H9 (cell line): ENCODE data around the gene LXN. TPM values are rescaled to one million over a fixed set of nuclear protein-coding genes. Genes with fewer than 3 reads are reported as not detected.

Experiments used
- DNase-seq: peaks from one replicate; pipeline ENCODE4 v3.0.0-alpha.2; 2017
- H2AFZ ChIP-seq: one replicate; pipeline ENCODE4 v1.6.1; 2013; ENCODE audit warnings: mild to moderate bottlenecking, low read length, control low read depth, moderate library complexity
- H2AK5ac ChIP-seq: 2 replicates; pipeline ENCODE4 v1.6.1; 2013; ENCODE audit warnings: low read length, control low read depth, mixed read lengths; ENCODE audit not compliant: insufficient read length
- H2BK120ac ChIP-seq: one replicate; pipeline ENCODE4 v1.6.1; 2013; ENCODE audit warnings: low read depth, mild to moderate bottlenecking, low read length, control low read depth, inconsistent platforms; ENCODE audit not compliant: poor library complexity, severe bottlenecking
- H2BK12ac ChIP-seq: 2 replicates; pipeline ENCODE4 v1.6.1; 2013; ENCODE audit warnings: low read length, control low read depth, mixed read lengths, low read depth; ENCODE audit not compliant: insufficient read length
- H2BK15ac ChIP-seq: 2 replicates; pipeline ENCODE4 v1.6.1; 2013; ENCODE audit warnings: low read depth, low read length, control low read depth
- H2BK20ac ChIP-seq: one replicate; pipeline ENCODE4 v1.6.1; 2013; ENCODE audit warnings: low read depth, mild to moderate bottlenecking, low read length, control low read depth, inconsistent platforms; ENCODE audit not compliant: poor library complexity, severe bottlenecking
- H2BK5ac ChIP-seq: 2 replicates; pipeline ENCODE4 v1.6.1; 2013; ENCODE audit warnings: low read length, control low read depth, mixed read lengths; ENCODE audit not compliant: insufficient read length
- H3K14ac ChIP-seq: 2 replicates; pipeline ENCODE4 v1.6.1; 2013; ENCODE audit warnings: low read length, control low read depth; ENCODE audit not compliant: insufficient read depth
- H3K18ac ChIP-seq: 2 replicates; pipeline ENCODE4 v1.6.1; 2013; ENCODE audit warnings: low read depth, mild to moderate bottlenecking, mixed read lengths, low read length, control low read depth; ENCODE audit not compliant: insufficient read length
- H3K23ac ChIP-seq: 2 replicates; pipeline ENCODE4 v1.6.1; 2013; ENCODE audit warnings: low read length, control low read depth, mixed read lengths, low read depth; ENCODE audit not compliant: insufficient read length
- H3K23me2 ChIP-seq: 2 replicates; pipeline ENCODE4 v1.6.1; 2013; ENCODE audit warnings: low read depth, mild to moderate bottlenecking, mixed read lengths, low read length, control low read depth; ENCODE audit not compliant: insufficient read length, poor library complexity, severe bottlenecking
- H3K27ac ChIP-seq: 2 replicates; pipeline ENCODE4 v1.5.1; 2013; ENCODE audit warnings: low read length, control low read depth, mixed read lengths, low read depth; ENCODE audit not compliant: insufficient read length
- H3K27me3 ChIP-seq: 2 replicates; pipeline ENCODE4 v1.6.1; 2013; ENCODE audit warnings: low read length, control low read depth, inconsistent platforms; ENCODE audit not compliant: insufficient read depth
- H3K4ac ChIP-seq: 2 replicates; pipeline ENCODE4 v1.6.1; 2013; ENCODE audit warnings: low read depth, mild to moderate bottlenecking, control low read depth, inconsistent platforms, low read length, moderate library complexity
- H3K4me1 ChIP-seq: 2 replicates; pipeline ENCODE4 v1.6.1; 2013; ENCODE audit warnings: low read length, control low read depth, inconsistent platforms; ENCODE audit not compliant: insufficient read depth
- H3K4me2 ChIP-seq: 2 replicates; pipeline ENCODE4 v1.6.1; 2013; ENCODE audit warnings: low read length, control low read depth, mixed read lengths; ENCODE audit not compliant: insufficient read length, insufficient read depth
- H3K56ac ChIP-seq: 2 replicates; pipeline ENCODE4 v1.6.1; 2013; ENCODE audit warnings: low read depth, mild to moderate bottlenecking, mixed read lengths, low read length, control low read depth; ENCODE audit not compliant: insufficient read length
- H3K79me1 ChIP-seq: 2 replicates; pipeline ENCODE4 v1.6.1; 2013; ENCODE audit warnings: low read depth, mild to moderate bottlenecking, moderate library complexity, low read length, control low read depth, inconsistent platforms; ENCODE audit not compliant: insufficient read depth, poor library complexity, severe bottlenecking
- H3K79me2 ChIP-seq: 2 replicates; pipeline ENCODE4 v1.6.1; 2013; ENCODE audit warnings: low read length, control low read depth, inconsistent platforms; ENCODE audit not compliant: insufficient read depth
- H3K9ac ChIP-seq: 2 replicates; pipeline ENCODE4 v1.6.1; 2013; ENCODE audit warnings: low read length, control low read depth, mixed read lengths; ENCODE audit not compliant: insufficient read length; ENCODE audit errors: extremely low read depth
- H3K9me3 ChIP-seq: one replicate; pipeline ENCODE4 v1.6.1; 2013; ENCODE audit warnings: low read depth, low read length, inconsistent platforms; ENCODE audit not compliant: control insufficient read depth
- H3T11ph ChIP-seq: one replicate; pipeline ENCODE4 v1.6.1; 2013; ENCODE audit warnings: mild to moderate bottlenecking, low read length, control low read depth, inconsistent platforms
- H4K20me1 ChIP-seq: one replicate; pipeline ENCODE4 v1.6.1; 2013; ENCODE audit not compliant: control insufficient read depth, insufficient read length, insufficient read depth
- H4K5ac ChIP-seq: 2 replicates; pipeline ENCODE4 v1.6.1; 2013; ENCODE audit warnings: low read depth, mild to moderate bottlenecking, mixed read lengths, low read length, control low read depth; ENCODE audit not compliant: insufficient read length
- H4K8ac ChIP-seq: replicated peaks from 2 replicates; pipeline ENCODE4 v1.6.1; 2013; ENCODE audit warnings: low read length, control low read depth, mixed read lengths, low read depth; ENCODE audit not compliant: insufficient read length
- H4K91ac ChIP-seq: 2 replicates; pipeline ENCODE4 v1.6.1; 2013; ENCODE audit warnings: low read depth, mild to moderate bottlenecking, moderate library complexity, mixed read lengths, low read length, control low read depth; ENCODE audit not compliant: insufficient read length
- H3K27ac Mint-ChIP-seq, 3 experiments: 2 replicates in 2 of 3; 3 replicates in 1 of 3; pipeline ENCODE4 v1.8.0; 2020 to 2021; ENCODE audit warnings: mixed read lengths in 3 of 3, mild to moderate bottlenecking in 1 of 3, moderate library complexity in 1 of 3
- H3K27me3 Mint-ChIP-seq: 2 replicates; pipeline ENCODE4 v1.8.0; 2021; ENCODE audit warnings: low read depth, mild to moderate bottlenecking, moderate library complexity, mixed read lengths
- H3K36me3 Mint-ChIP-seq, 3 experiments: 2 replicates in 2 of 3; 3 replicates in 1 of 3; pipeline ENCODE4 v1.8.0; 2020 to 2021; ENCODE audit warnings: low read depth in 3 of 3, mixed read lengths in 3 of 3; ENCODE audit not compliant: insufficient read depth in 1 of 3
- H3K4me1 Mint-ChIP-seq, 2 experiments: 2 replicates each; pipeline ENCODE4 v1.8.0; 2020; ENCODE audit warnings: mixed read lengths in 2 of 2
- H3K4me3 Mint-ChIP-seq, 2 experiments: 2 replicates in 1 of 2; 3 replicates in 1 of 2; pipeline ENCODE4 v1.8.0; 2020 to 2021; ENCODE audit warnings: mild to moderate bottlenecking in 2 of 2, mixed read lengths in 2 of 2, moderate library complexity in 1 of 2
- H3K9me3 Mint-ChIP-seq, 2 experiments: 2 replicates in 1 of 2; 3 replicates in 1 of 2; pipeline ENCODE4 v1.8.0; 2020; ENCODE audit warnings: mild to moderate bottlenecking in 2 of 2, mixed read lengths in 2 of 2, moderate library complexity in 1 of 2
- WGBS: extraction: QIAGEN DNeasy Blood & Tissue Kit; methylation state at CpG from one replicate; pipeline ENCODE4 v1.1.7; 2013; ENCODE audit warnings: missing lambda C conversion rate, low lambda C conversion rate, mixed read lengths; ENCODE audit not compliant: insufficient read length; ENCODE audit errors: extremely low coverage; 5-methylcytosine and 5-hydroxymethylcytosine counted together
- total RNA-seq: library from RNA; stranded (reverse); gene quantifications from 2 replicates; pipeline ENCODE4 v1.2.1, GENCODE V29; 2021
- TF ChIP-seq, protein P1 (sequence below): fragments of 200-600 bp; sonication (generic); conservative IDR thresholded peaks from 3 replicates; pipeline ENCODE4 v1.8.0; 2021; ENCODE audit warnings: antibody characterized with exemption, mild to moderate bottlenecking

Gene LXN
- total RNA-seq, 1 experiment from 2014 or later = 6.7 TPM

DNA sequence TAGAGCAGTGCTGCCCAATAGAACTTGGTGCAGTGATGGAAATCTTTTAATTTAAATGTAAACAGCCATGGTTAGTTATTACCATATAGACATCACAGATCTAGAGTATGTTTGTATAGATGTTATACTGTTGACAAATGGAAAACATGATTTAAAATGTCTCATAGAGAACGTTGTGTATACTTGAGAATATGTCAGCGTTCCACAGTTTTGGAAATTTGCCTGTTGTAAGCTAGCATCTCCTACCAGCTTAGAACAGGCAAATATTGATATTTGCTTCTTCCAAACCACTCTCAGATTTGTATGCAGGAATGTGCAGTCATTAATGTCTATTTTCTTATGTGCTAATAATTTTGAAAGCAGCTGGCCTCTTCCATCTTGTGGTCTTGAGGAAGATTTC, 8.4 kb upstream of the LXN start:
- no peak overlapping the region for H2BK120ac ChIP-seq
- H4K91ac ChIP-seq = no peak overlapping the region
- DNase-seq = no peak
- H2AFZ ChIP-seq = no peak overlapping the region
- no CpG with 5 or more reads among the region's 2 CpGs for WGBS
- H3K4ac ChIP-seq = no peak overlapping the region
- no peak overlapping the region for H2BK20ac ChIP-seq
- no peaks in the 10 kb centered on the region for H4K20me1 ChIP-seq
- no peak overlapping the region for H2BK12ac ChIP-seq
- H3K27ac Mint-ChIP-seq = no peak overlapping the region
- H2BK5ac ChIP-seq = no peak overlapping the region
- no peaks in the 10 kb centered on the region for H3K79me1 ChIP-seq
- no peak overlapping the region for H3T11ph ChIP-seq
- H4K8ac ChIP-seq = no peak overlapping the region
- TF ChIP-seq, protein P1, sequence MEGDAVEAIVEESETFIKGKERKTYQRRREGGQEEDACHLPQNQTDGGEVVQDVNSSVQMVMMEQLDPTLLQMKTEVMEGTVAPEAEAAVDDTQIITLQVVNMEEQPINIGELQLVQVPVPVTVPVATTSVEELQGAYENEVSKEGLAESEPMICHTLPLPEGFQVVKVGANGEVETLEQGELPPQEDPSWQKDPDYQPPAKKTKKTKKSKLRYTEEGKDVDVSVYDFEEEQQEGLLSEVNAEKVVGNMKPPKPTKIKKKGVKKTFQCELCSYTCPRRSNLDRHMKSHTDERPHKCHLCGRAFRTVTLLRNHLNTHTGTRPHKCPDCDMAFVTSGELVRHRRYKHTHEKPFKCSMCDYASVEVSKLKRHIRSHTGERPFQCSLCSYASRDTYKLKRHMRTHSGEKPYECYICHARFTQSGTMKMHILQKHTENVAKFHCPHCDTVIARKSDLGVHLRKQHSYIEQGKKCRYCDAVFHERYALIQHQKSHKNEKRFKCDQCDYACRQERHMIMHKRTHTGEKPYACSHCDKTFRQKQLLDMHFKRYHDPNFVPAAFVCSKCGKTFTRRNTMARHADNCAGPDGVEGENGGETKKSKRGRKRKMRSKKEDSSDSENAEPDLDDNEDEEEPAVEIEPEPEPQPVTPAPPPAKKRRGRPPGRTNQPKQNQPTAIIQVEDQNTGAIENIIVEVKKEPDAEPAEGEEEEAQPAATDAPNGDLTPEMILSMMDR = no peak
- H2BK15ac ChIP-seq = no peak overlapping the region
- peaks cover 0 to 10% (median 0%) of the 10 kb centered on the region in 3 experiments; a peak in 2 of 7 replicates for H3K36me3 Mint-ChIP-seq
- no peak overlapping the region for H3K23ac ChIP-seq
- H3K9ac ChIP-seq = no peak overlapping the region
- H3K4me2 ChIP-seq = no peak overlapping the region
- H3K9me3 Mint-ChIP-seq = no peaks in the 10 kb centered on the region
- no peaks in the 10 kb centered on the region for H3K23me2 ChIP-seq
- H3K18ac ChIP-seq = no peak overlapping the region
- no peaks in the 10 kb centered on the region for H3K4me1 ChIP-seq
- H4K5ac ChIP-seq = no peak overlapping the region
- H3K27me3 ChIP-seq = no peaks in the 10 kb centered on the region
- H3K79me2 ChIP-seq = no peaks in the 10 kb centered on the region
- no peaks in the 10 kb centered on the region for H3K27me3 Mint-ChIP-seq
- H3K4me1 Mint-ChIP-seq = no peaks in the 10 kb centered on the region
- H3K14ac ChIP-seq = no peak overlapping the region
- H2AK5ac ChIP-seq = no peak overlapping the region
- H3K56ac ChIP-seq = no peak overlapping the region
- no peak overlapping the region for H3K4me3 Mint-ChIP-seq
- no peak overlapping the region for H3K27ac ChIP-seq
- H3K9me3 ChIP-seq = no peaks in the 10 kb centered on the region
